GM23248 (cell line): ENCODE data around the gene RABGAP1L. TPM values are rescaled to one million over a fixed set of nuclear protein-coding genes. Genes with fewer than 3 reads are reported as not detected.

Source experiments
- DNase-seq: peaks from one replicate; pipeline ENCODE4 v3.0.0-alpha.2; 2015
- H2AFZ ChIP-seq: fragments of 200-600 bp; sonication (generic); 2 replicates; pipeline ENCODE4 v1.6.1; 2016; ENCODE audit warnings: antibody characterized with exemption
- H3F3A ChIP-seq: fragments of 200-600 bp; sonication (generic); 2 replicates; pipeline ENCODE4 v1.6.1; 2016; ENCODE audit warnings: mild to moderate bottlenecking, antibody characterized with exemption, mixed run types; ENCODE audit not compliant: insufficient read depth
- H3K27ac ChIP-seq: fragments of 200-600 bp; sonication (generic); 2 replicates; pipeline ENCODE4 v1.5.1; 2016; ENCODE audit warnings: mild to moderate bottlenecking
- H3K27me3 ChIP-seq: fragments of 200-600 bp; sonication (generic); replicated peaks from 2 replicates; pipeline ENCODE4 v1.6.1; 2016; ENCODE audit warnings: mild to moderate bottlenecking; ENCODE audit not compliant: insufficient read depth
- H3K36me3 ChIP-seq: fragments of 200-600 bp; sonication (generic); 2 replicates; pipeline ENCODE4 v1.6.1; 2016; ENCODE audit warnings: low read depth, mild to moderate bottlenecking
- H3K4me1 ChIP-seq: fragments of 200-600 bp; sonication (generic); 2 replicates; pipeline ENCODE4 v1.6.1; 2016; ENCODE audit warnings: mild to moderate bottlenecking; ENCODE audit not compliant: insufficient read depth
- H3K4me2 ChIP-seq: fragments of 200-600 bp; sonication (generic); one replicate; pipeline ENCODE4 v1.6.1; 2016; ENCODE audit warnings: mild to moderate bottlenecking; ENCODE audit not compliant: unreplicated experiment
- H3K4me3 ChIP-seq: fragments of 200-600 bp; sonication (generic); 2 replicates; pipeline ENCODE4 v1.5.1; 2016; ENCODE audit warnings: mild to moderate bottlenecking
- H3K79me2 ChIP-seq: fragments of 200-600 bp; sonication (generic); 2 replicates; pipeline ENCODE4 v1.6.1; 2016; ENCODE audit warnings: mild to moderate bottlenecking; ENCODE audit not compliant: insufficient read depth
- H3K9ac ChIP-seq: fragments of 200-600 bp; sonication (generic); 2 replicates; pipeline ENCODE4 v1.6.1; 2016; ENCODE audit warnings: mild to moderate bottlenecking
- H3K9me2 ChIP-seq: fragments of 200-600 bp; sonication (generic); 2 replicates; pipeline ENCODE4 v1.6.1; 2016; ENCODE audit warnings: mixed run types, mild to moderate bottlenecking, moderate library complexity; ENCODE audit not compliant: insufficient read depth
- H3K9me3 ChIP-seq: fragments of 200-600 bp; sonication (generic); one replicate; pipeline ENCODE4 v1.6.1; 2017; ENCODE audit warnings: low read depth
- H4K20me1 ChIP-seq: fragments of 200-600 bp; sonication (generic); 2 replicates; pipeline ENCODE4 v1.6.0; 2016; ENCODE audit not compliant: insufficient read depth
- EZH2 ChIP-seq: fragments of 200-600 bp; sonication (generic); IDR thresholded peaks from 2 replicates; pipeline ENCODE4 v1.6.1; 2018; ENCODE audit warnings: antibody characterized with exemption, mild to moderate bottlenecking; ENCODE audit not compliant: insufficient read depth, poor library complexity, severe bottlenecking
- EZH2phosphoT487 ChIP-seq: fragments of 200-600 bp; sonication (generic); IDR thresholded peaks from 2 replicates; pipeline ENCODE4 v1.6.1; 2018; ENCODE audit warnings: antibody characterized with exemption, moderate library complexity, mild to moderate bottlenecking, low read depth; ENCODE audit not compliant: insufficient read depth
- WGBS, 2 experiments: methylation state at CpG; one replicate each; pipeline ENCODE4 v1.1.6; 2015 to 2017; ENCODE audit warnings: low lambda C conversion rate in 2 of 2, low coverage in 1 of 2; ENCODE audit errors: missing lambda C conversion rate in 2 of 2; 5-methylcytosine and 5-hydroxymethylcytosine counted together
- in situ Hi-C: fragments of 300-500 bp; cut with MboI; formaldehyde crosslinking; loops from 2 replicates; pipeline ENCODE4 v1.15.0; 2020
- polyA plus RNA-seq: library from polyadenylated mRNA; unstranded; fragments of >200 nt; fragmentation: Nextera tagmentation; extraction: Ambion mirVana; gene quantifications from 2 replicates; pipeline ENCODE4 v1.2.1, GENCODE V29; 2016
- total RNA-seq: library from RNA; depleted of rRNA; stranded (reverse); fragments of >200 nt; shearing (Covaris generic); gene quantifications from 2 replicates; pipeline ENCODE4 v1.2.3, GENCODE V29; 2014

The RABGAP1L gene
- total and polyA plus RNA-seq, 2 experiments from 2014 or later: 13.7 to 21.6 TPM

- no peak overlapping the region for H3K27ac ChIP-seq
Measured at GRCh38 chr1:174766727-174767126, 607.4 kb downstream of the RABGAP1L start.

GRCh38 chr1:174768516-174768915 lies 609.2 kb downstream of the RABGAP1L start:
- Histone ChIP-seq H3K9ac (no peak overlapping the region), H3K79me2 (no peaks in the 10 kb centered on the region), H2AFZ (no peak overlapping the region), H4K20me1 (no peaks in the 10 kb centered on the region), H3K4me2 (no peak overlapping the region), H3K9me2 (no peaks in the 10 kb centered on the region), H3K4me3 (no peak overlapping the region), H3K4me1 (no peaks in the 10 kb centered on the region), H3K27ac (no peak overlapping the region), H3K9me3 (no peaks in the 10 kb centered on the region), H3K36me3 (no peaks in the 10 kb centered on the region), H3K27me3 (no peaks in the 10 kb centered on the region), H3F3A (no peaks in the 10 kb centered on the region)
- WGBS, 2 experiments: 17 to 35% methylated on average over 2 of the region's 2 CpGs
- in situ Hi-C loops: loop anchor here (25.0 kb wide), 1 partner anchor 369 kb away; no protein-coding TSS in a partner anchor
- no peak for DNase-seq
- no peak for TF ChIP-seq EZH2phosphoT487
- no peak for TF ChIP-seq EZH2

More at GRCh38 chr1:174766727-174767126, 607.4 kb downstream of the RABGAP1L start:
- Histone ChIP-seq H3K9ac (no peak overlapping the region), H3K4me3 (no peak overlapping the region), H3K4me2 (no peak overlapping the region), H2AFZ (no peak overlapping the region), H3K36me3 (no peaks in the 10 kb centered on the region), H4K20me1 (no peaks in the 10 kb centered on the region), H3K9me3 (no peaks in the 10 kb centered on the region), H3K79me2 (no peaks in the 10 kb centered on the region), H3K4me1 (no peaks in the 10 kb centered on the region), H3K27me3 (no peaks in the 10 kb centered on the region), H3K9me2 (no peaks in the 10 kb centered on the region), H3F3A (no peaks in the 10 kb centered on the region)
- 100% methylated on average over 2 of the region's 2 CpGs for WGBS, 2 experiments
- DNase-seq: no peak
- TF ChIP-seq EZH2phosphoT487 (no peak), EZH2 (no peak)
- in situ Hi-C loops: loop anchor here (25.0 kb wide), 1 partner anchor 371 kb away; no protein-coding TSS in a partner anchor

DNA sequence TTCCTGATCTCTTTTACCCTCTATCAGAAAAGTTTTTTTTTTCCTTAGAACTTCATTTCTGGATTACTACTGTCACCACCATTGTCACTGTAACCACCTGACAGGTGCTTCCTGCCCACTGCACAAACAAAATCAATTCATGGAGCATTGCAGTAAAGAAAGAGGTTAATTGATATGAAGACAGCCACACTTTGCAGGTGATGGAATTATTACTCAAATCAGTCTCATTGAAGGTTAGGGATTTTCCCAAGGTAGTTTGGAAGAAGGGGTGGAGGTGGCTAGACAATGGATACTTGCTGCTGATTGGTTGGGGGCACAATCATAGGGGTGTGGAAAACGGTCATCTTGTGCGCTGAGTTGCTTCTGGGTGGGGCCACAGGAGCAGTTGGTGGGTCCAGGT lies 609.6 kb downstream of the RABGAP1L start:
- Histone ChIP-seq H3K4me1 (no peaks in the 10 kb centered on the region), H3K9me3 (no peaks in the 10 kb centered on the region), H4K20me1 (no peaks in the 10 kb centered on the region), H3K9me2 (no peaks in the 10 kb centered on the region), H3K9ac (no peak overlapping the region), H3K4me2 (no peak overlapping the region), H3K79me2 (no peaks in the 10 kb centered on the region), H2AFZ (no peak overlapping the region), H3K4me3 (no peak overlapping the region), H3K36me3 (no peaks in the 10 kb centered on the region), H3F3A (no peaks in the 10 kb centered on the region), H3K27ac (no peak overlapping the region), H3K27me3 (no peaks in the 10 kb centered on the region)
- no peak for DNase-seq
- in situ Hi-C loops: loop anchor here (25.0 kb wide), 1 partner anchor 368 kb away; no protein-coding TSS in a partner anchor
- WGBS, 2 experiments: 52 to 58% methylated on average over 2 of the region's 2 CpGs
- TF ChIP-seq EZH2phosphoT487: no peak
- TF ChIP-seq EZH2: no peak

GRCh38 chr1:174769961-174770549 lies 610.7 kb downstream of the RABGAP1L start:
- Histone ChIP-seq H4K20me1 (no peaks in the 10 kb centered on the region), H3K4me3 (no peak overlapping the region)
- TF ChIP-seq EZH2: no peak
- TF ChIP-seq EZH2phosphoT487: no peak

More at GRCh38 chr1:174769961-174770549, 610.7 kb downstream of the RABGAP1L start:
- no peak overlapping the region for H2AFZ ChIP-seq
- H3K9ac ChIP-seq: no peak overlapping the region
- H3K27me3 ChIP-seq: no peaks in the 10 kb centered on the region
- H3K79me2 ChIP-seq: no peaks in the 10 kb centered on the region
- no peaks in the 10 kb centered on the region for H3F3A ChIP-seq
- DNase-seq: peak; percentile 66
- no peaks in the 10 kb centered on the region for H3K36me3 ChIP-seq
- H3K27ac ChIP-seq: no peak overlapping the region
- no peaks in the 10 kb centered on the region for H3K9me3 ChIP-seq
- in situ Hi-C loops: loop anchor here (10.0 to 25.0 kb wide), 2 partner anchors 205 to 367 kb away; no protein-coding TSS in a partner anchor
- no peaks in the 10 kb centered on the region for H3K4me1 ChIP-seq
- no peaks in the 10 kb centered on the region for H3K9me2 ChIP-seq
- H3K4me2 ChIP-seq: no peak overlapping the region
